ENCODE measurements around the gene IL4R. TPM values are rescaled to one million over a fixed set of nuclear protein-coding genes. Genes with fewer than 3 reads are reported as not detected.

IL4R gene
- total and polyA plus RNA-seq, 2 of the 8 experiments (the other 6 are each of a cell fraction or from before 2014, with no cell fraction given), result 29.1 to 29.4 TPM

DNA sequence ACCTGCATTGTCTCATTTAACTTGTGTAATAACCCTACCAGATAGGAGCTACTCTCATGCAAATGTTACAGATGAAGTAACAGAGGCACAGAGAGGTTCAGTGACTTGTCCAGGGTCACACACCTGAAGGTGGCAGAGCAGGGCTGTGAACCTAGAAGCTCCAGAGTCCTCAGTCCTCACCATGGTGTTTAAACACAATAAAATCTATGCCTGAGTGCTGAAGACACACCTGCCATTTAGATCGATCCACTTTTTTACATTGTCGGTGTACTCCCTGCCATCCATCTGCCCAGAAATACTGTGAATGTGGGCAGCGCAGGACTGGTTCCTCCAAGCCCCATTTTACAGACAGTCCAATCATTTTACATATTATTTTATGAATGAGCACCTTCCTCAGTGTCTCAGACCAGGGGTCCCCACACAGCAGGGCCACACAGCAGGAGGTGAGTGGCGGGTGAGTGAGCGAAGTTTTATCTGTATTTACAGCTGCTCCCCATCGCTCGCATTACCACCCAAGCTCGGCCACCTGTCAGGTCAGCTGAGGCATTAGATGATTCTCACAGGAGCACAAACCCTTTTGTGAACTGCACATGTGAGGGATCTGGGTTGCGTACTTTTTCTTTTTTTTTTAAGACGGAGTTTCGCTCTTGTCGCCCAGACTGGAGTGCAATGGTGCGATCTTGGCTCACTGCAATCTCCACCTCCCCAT lies 5.6 kb downstream of the IL4R start:
- Histone ChIP-seq H3K27ac (ENCODE audit: low read depth, low read length) (no peak overlapping the region), H3K23me2 (ENCODE audit: low read depth, low read length) (peaks cover 1% of the 10 kb centered on the region; the same call in 1 of the 2 replicates), H3K4ac (replicated peaks; ENCODE audit: insufficient read length, low read depth, low read length) (no peak overlapping the region), H3K4me3 (ENCODE audit: extremely low read depth in 1 of 4, insufficient read depth in 2 of 4, low read depth in 3 of 4, low read length in 4 of 4) (no peak overlapping the region), H3K56ac (replicated peaks; ENCODE audit: insufficient read length, low read depth, low read length) (no peak overlapping the region), H3K9me3 (ENCODE audit: insufficient read depth in 2 of 2, low read depth in 1 of 2, low read length in 1 of 2) (no peaks in the 10 kb centered on the region), H3K14ac (ENCODE audit: insufficient read length) (no peak overlapping the region), H3K79me1 (ENCODE audit: low read depth, low read length) (peaks cover 17% of the 10 kb centered on the region), H2AK5ac (ENCODE audit: low read depth, low read length) (no peak overlapping the region), H2BK12ac (ENCODE audit: low read depth, low read length) (no peak overlapping the region; the same call in 1 of the 2 replicates), H4K20me1 (replicated peaks in 1 of 2; ENCODE audit: control insufficient read depth in 1 of 2, insufficient read depth in 2 of 2, low read length in 2 of 2) (peaks cover 4 to 5% of the 10 kb centered on the region in 2 experiments), H3K4me1 (replicated peaks in 1 of 4; ENCODE audit: control insufficient read depth in 3 of 4, insufficient read depth in 4 of 4, low read length in 3 of 4) (peaks cover 8 to 23% (median 14%) of the 10 kb centered on the region in 4 experiments), H3K27me3 (replicated peaks in 1 of 4; ENCODE audit: control insufficient read depth in 3 of 4, extremely low read depth in 1 of 4, insufficient read depth in 3 of 4, low read length in 3 of 4) (peaks cover 0 to 2% (median 1%) of the 10 kb centered on the region in 4 experiments; a peak in 2 of 7 replicates), H3K9ac (replicated peaks in 1 of 4; ENCODE audit: extremely low read depth in 1 of 4, low read depth in 3 of 4, low read length in 3 of 4) (no peak overlapping the region), H4K91ac (replicated peaks; ENCODE audit: insufficient read length, low read length) (no peak overlapping the region), H2BK120ac (replicated peaks; ENCODE audit: low read depth, low read length) (no peak overlapping the region), H2AFZ (ENCODE audit: low read length) (no peak overlapping the region), H3K36me3 (ENCODE audit: control insufficient read depth in 2 of 4, insufficient read depth in 4 of 4, low read length in 3 of 4) (no peaks in the 10 kb centered on the region), H2BK20ac (ENCODE audit: low read length) (no peak overlapping the region; the same call in 1 of the 2 replicates), H3K4me2 (ENCODE audit: insufficient read depth in 1 of 2, low read depth in 2 of 2, low read length in 2 of 2) (no peak overlapping the region), H2BK15ac (ENCODE audit: low read length) (no peak overlapping the region), H4K5ac (ENCODE audit: insufficient read length, low read depth, low read length) (no peak overlapping the region), H2BK5ac (ENCODE audit: low read depth, low read length) (peak overlapping the region; percentile 66; the same call in 1 of the 2 replicates), H3K79me2 (ENCODE audit: control insufficient read depth in 1 of 2, insufficient read depth in 2 of 2, low read length in 2 of 2) (peaks cover 0 to 69% of the 10 kb centered on the region in 2 experiments; a peak in 3 of 4 replicates), H4K8ac (ENCODE audit: extremely low read depth, insufficient read depth, low read length) (no peak overlapping the region), H3K23ac (ENCODE audit: insufficient read length) (no peak overlapping the region), H3K18ac (ENCODE audit: extremely low read depth, low read length) (0 out of 2 replicates have a peak overlapping the region, but pooled peaks have one; percentile 38)
- DNase-seq (ENCODE audit: low read depth in 1 of 2, low spot score in 2 of 2), result no peak
- FAIRE-seq, result no peak
- 80% methylated on average over 13 of the region's 13 CpGs; no CpG with 5 or more reads in 1 of the 2 experiments for WGBS, 2 experiments (ENCODE audit: extremely low coverage in 1 of 2, insufficient coverage in 1 of 2, insufficient read length in 1 of 2, insufficient replicate concordance in 2 of 2, low coverage in 1 of 2, low lambda C conversion rate in 2 of 2, missing lambda C conversion rate in 1 of 2)
- ChIA-PET POLR2A (ENCODE audit: partially characterized antibody) (interaction anchor here (1.0 kb wide), 1 partner anchor 14 kb away, joined by 3 read pairs; no protein-coding TSS in a partner anchor), CTCF (ENCODE audit: partially characterized antibody) (interaction anchor here (1.1 to 3.9 kb wide), 5 partner anchors 14 to 84 kb away, joined by 3 to 22 read pairs (median 3); no protein-coding TSS in a partner anchor)
- TF ChIP-seq SIX5 (IDR thresholded peaks at IDR 0.05; ENCODE audit: low read depth, low read length) (no peak), TAF7 (optimal IDR thresholded peaks at IDR 0.05; ENCODE audit: borderline replicate concordance, low read depth, low read length) (no peak), CREB1 (IDR thresholded peaks at IDR 0.05) (no peak), POLR2A (IDR thresholded peaks at IDR 0.05; ENCODE audit: control extremely low read depth in 1 of 2, low read depth in 2 of 2, low read length in 2 of 2) (no peak), YY1 (IDR thresholded peaks at IDR 0.05; ENCODE audit: low read depth, low read length) (no peak)
- TF ChIP-seq, protein P1, sequence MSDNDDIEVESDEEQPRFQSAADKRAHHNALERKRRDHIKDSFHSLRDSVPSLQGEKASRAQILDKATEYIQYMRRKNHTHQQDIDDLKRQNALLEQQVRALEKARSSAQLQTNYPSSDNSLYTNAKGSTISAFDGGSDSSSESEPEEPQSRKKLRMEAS (IDR thresholded peaks at IDR 0.05), result no peak
- TF ChIP-seq, protein P2, sequence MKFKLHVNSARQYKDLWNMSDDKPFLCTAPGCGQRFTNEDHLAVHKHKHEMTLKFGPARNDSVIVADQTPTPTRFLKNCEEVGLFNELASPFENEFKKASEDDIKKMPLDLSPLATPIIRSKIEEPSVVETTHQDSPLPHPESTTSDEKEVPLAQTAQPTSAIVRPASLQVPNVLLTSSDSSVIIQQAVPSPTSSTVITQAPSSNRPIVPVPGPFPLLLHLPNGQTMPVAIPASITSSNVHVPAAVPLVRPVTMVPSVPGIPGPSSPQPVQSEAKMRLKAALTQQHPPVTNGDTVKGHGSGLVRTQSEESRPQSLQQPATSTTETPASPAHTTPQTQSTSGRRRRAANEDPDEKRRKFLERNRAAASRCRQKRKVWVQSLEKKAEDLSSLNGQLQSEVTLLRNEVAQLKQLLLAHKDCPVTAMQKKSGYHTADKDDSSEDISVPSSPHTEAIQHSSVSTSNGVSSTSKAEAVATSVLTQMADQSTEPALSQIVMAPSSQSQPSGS (IDR thresholded peaks at IDR 0.05; ENCODE audit: low read length), result no peak
- TF ChIP-seq, protein P3, sequence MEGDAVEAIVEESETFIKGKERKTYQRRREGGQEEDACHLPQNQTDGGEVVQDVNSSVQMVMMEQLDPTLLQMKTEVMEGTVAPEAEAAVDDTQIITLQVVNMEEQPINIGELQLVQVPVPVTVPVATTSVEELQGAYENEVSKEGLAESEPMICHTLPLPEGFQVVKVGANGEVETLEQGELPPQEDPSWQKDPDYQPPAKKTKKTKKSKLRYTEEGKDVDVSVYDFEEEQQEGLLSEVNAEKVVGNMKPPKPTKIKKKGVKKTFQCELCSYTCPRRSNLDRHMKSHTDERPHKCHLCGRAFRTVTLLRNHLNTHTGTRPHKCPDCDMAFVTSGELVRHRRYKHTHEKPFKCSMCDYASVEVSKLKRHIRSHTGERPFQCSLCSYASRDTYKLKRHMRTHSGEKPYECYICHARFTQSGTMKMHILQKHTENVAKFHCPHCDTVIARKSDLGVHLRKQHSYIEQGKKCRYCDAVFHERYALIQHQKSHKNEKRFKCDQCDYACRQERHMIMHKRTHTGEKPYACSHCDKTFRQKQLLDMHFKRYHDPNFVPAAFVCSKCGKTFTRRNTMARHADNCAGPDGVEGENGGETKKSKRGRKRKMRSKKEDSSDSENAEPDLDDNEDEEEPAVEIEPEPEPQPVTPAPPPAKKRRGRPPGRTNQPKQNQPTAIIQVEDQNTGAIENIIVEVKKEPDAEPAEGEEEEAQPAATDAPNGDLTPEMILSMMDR (IDR thresholded peaks at IDR 0.05; ENCODE audit: control extremely low read depth in 1 of 3, insufficient read depth in 1 of 3, low read depth in 1 of 3, low read length in 3 of 3), result no peak

Measured in H1 (cell line).